HL-60 (cell line): ENCODE results near the gene CTIF.

Source experiments
- CTCF ChIP-seq: IDR thresholded peaks from one replicate; pipeline ENCODE4 v1.5.1; 2011; ENCODE audit warnings: low read length, control low read depth, inconsistent platforms; ENCODE audit not compliant: insufficient read depth
- REST ChIP-seq: IDR thresholded peaks from 2 replicates; pipeline ENCODE4 v1.6.1; 2012; ENCODE audit warnings: low read depth; ENCODE audit not compliant: insufficient replicate concordance

GRCh38 chr18:48839819-48840490, 301.1 kb downstream of the CTIF start:
- TF ChIP-seq CTCF, result no peak
- no peak for TF ChIP-seq REST
